Breast epithelium (tissue), 3 donors: ENCODE results near the gene LRRC59.

ENCODE experiments used
- POLR2A ChIP-seq: fragments of 450-650 bp; IDR thresholded peaks from one replicate; pipeline ENCODE4 v1.6.1; 2016; ENCODE audit warnings: antibody characterized with exemption, mild to moderate bottlenecking, moderate library complexity
- POLR2AphosphoS5 ChIP-seq, 3 donors: sonication (generic); formaldehyde crosslinking; IDR thresholded peaks; one replicate each; pipeline ENCODE4 v1.6.1; 2017; ENCODE audit warnings: antibody characterized with exemption in 3 of 3
- TF ChIP-seq, protein P1 (sequence below), 3 donors: fragments of 450-650 bp; IDR thresholded peaks; one replicate each; pipeline ENCODE4 v1.5.1; 2016 to 2017; ENCODE audit warnings: antibody characterized with exemption in 3 of 3, mild to moderate bottlenecking in 3 of 3, moderate library complexity in 3 of 3

- TF ChIP-seq, protein P1, sequence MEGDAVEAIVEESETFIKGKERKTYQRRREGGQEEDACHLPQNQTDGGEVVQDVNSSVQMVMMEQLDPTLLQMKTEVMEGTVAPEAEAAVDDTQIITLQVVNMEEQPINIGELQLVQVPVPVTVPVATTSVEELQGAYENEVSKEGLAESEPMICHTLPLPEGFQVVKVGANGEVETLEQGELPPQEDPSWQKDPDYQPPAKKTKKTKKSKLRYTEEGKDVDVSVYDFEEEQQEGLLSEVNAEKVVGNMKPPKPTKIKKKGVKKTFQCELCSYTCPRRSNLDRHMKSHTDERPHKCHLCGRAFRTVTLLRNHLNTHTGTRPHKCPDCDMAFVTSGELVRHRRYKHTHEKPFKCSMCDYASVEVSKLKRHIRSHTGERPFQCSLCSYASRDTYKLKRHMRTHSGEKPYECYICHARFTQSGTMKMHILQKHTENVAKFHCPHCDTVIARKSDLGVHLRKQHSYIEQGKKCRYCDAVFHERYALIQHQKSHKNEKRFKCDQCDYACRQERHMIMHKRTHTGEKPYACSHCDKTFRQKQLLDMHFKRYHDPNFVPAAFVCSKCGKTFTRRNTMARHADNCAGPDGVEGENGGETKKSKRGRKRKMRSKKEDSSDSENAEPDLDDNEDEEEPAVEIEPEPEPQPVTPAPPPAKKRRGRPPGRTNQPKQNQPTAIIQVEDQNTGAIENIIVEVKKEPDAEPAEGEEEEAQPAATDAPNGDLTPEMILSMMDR (IDR thresholded peaks at IDR 0.05): no peak
- TF ChIP-seq POLR2A (peak; percentile 60), POLR2AphosphoS5 (IDR thresholded peaks at IDR 0.05) (peak in 2 of 3 donors; percentile 7 to 55)
Measured at GRCh38 chr17:50425682-50426471, 28.6 kb upstream of the LRRC59 start, which contains the start of gene ACSF2.
